GM10266 (cell line): Measurements from ENCODE around the gene C3orf49.

ENCODE experiments used
- DNase-seq: peaks from one replicate; pipeline ENCODE4 v3.0.0; 2012; ENCODE audit errors: extremely low spot score
- CTCF ChIP-seq: IDR thresholded peaks from 2 replicates; pipeline ENCODE4 v1.5.1; 2012; ENCODE audit warnings: mild to moderate bottlenecking, low read depth; ENCODE audit not compliant: control insufficient read depth, insufficient read depth; ENCODE audit errors: missing control alignments

The C3orf49 gene

GRCh38 chr3:63869940-63870614 lies 51.0 kb downstream of the C3orf49 start:
- no peak for DNase-seq
- TF ChIP-seq CTCF, result no peak

- no peak for TF ChIP-seq CTCF
- no peak for DNase-seq
Measured at GRCh38 chr3:63870615-63871005, 51.5 kb downstream of the C3orf49 start.

GRCh38 chr3:63872135-63872924 lies 53.2 kb downstream of the C3orf49 start:
- no peak for DNase-seq
- no peak for TF ChIP-seq CTCF

DNA sequence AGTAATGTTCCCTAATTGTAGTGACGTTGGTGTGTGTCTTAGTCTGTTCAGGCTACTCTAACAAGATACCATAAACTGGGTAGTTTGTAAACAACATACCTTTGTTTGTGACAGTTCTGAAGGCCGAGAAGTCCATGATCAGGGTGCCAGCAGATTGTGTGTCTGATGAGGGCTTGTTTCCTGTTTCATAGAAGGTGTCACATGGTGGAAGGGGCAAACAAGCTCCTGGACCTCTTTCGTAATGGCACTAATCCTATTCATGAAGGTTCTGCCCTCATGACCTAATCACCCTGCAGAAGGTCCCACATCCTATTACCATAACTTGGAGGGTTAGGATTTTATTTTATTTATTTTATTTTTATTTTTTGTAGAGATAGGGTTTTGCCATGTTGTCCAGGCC lies 55.7 kb downstream of the C3orf49 start:
- no peak for TF ChIP-seq CTCF
- no peak for DNase-seq

DNA sequence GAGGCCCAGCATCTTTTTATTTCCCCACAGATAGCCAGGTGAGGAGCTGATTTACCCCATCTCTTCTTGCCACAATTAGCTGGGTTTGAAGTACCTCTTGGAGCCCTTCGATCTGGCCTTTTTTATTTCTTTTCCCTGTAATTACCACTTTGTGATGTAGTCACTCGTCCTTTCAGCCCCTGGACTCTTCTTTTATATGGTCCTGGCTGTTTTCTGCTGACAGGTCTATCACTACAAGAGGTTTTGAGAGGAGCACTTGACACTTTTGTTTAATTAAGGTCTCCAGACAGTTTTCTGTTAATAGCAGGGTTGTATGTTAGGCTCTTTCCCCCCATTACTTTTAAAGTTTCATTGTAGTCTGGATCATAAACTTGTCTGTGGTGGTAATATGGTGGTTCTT lies 56.4 kb downstream of the C3orf49 start:
- DNase-seq, result no peak
- no peak for TF ChIP-seq CTCF

DNA sequence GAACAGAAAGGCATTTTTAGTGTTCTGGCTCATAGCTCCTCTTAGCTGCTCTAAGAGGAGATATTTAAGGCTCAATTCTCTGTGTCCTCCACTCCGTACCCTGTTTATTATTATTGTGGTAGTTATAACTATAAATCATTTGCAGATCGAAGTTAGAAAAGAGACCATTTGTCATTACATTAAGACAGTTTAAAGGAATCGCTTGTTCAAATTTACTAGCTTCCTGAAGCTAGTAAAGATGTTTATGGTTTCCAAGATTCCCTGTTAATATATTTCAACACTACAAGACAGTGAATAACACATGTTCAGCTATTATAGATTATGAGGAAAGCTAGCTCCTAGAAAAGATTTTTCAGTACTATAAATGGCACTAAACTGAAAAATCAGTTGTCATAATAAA lies 57.2 kb downstream of the C3orf49 start:
- DNase-seq, result no peak

More for the DNA sequence above, 57.2 kb downstream of the C3orf49 start:
- no peak for TF ChIP-seq CTCF
